ENCODE results near the gene CDK16. TPM values are rescaled to one million over a fixed set of nuclear protein-coding genes. Genes with fewer than 3 reads are reported as not detected.

Gene CDK16
- total RNA-seq, 1 experiment from 2014 or later: 129 TPM

GRCh38 chrX:47228550-47229270 is 10.2 kb downstream of the CDK16 start:
- TF ChIP-seq CTCF (IDR thresholded peaks at IDR 0.05; ENCODE audit: insufficient read depth in 1 of 2, low read depth in 1 of 2, low read length in 1 of 2, severe bottlenecking in 1 of 2, unreplicated experiment in 1 of 2): no peak
- H3K4me1 ChIP-seq: no peaks in the 10 kb centered on the region
- Mint-ChIP-seq H3K9me3 (ENCODE audit: unreplicated experiment) (no peaks in the 10 kb centered on the region), H3K4me3 (ENCODE audit: unreplicated experiment) (no peak overlapping the region), H3K27me3 (ENCODE audit: insufficient read depth, unreplicated experiment) (no peaks in the 10 kb centered on the region), H3K27ac (ENCODE audit: unreplicated experiment) (no peak overlapping the region), H3K36me3 (ENCODE audit: insufficient read depth, unreplicated experiment) (peaks cover 69% of the 10 kb centered on the region), H3K4me1 (ENCODE audit: low read depth, unreplicated experiment) (peaks cover 7% of the 10 kb centered on the region)
- no peak for DNase-seq
- no peak overlapping the region for H3K4me3 ChIP-seq (ENCODE audit: low read depth, low read length)
- ChIA-PET POLR2A (interaction anchor here (1.0 kb wide), 1 partner anchor 11 kb away, joined by 3 read pairs; no protein-coding TSS in a partner anchor), CTCF (interaction anchor here (0.7 kb wide), 1 partner anchor 34 kb away, joined by 3 read pairs; no protein-coding TSS in a partner anchor)
- H3K9me3 ChIP-seq: no peaks in the 10 kb centered on the region
- H3K36me3 ChIP-seq (ENCODE audit: control insufficient read depth, insufficient read depth, low read length): no peaks in the 10 kb centered on the region; the same call in 1 of the 2 replicates
- BruUV-seq (replicated peaks): no TSS peak
- H3K27me3 ChIP-seq (replicated peaks; ENCODE audit: control insufficient read depth, insufficient read depth, low read length): no peaks in the 10 kb centered on the region
- intact Hi-C loops (cut with micrococcal nuclease; ENCODE audit: unreplicated experiment): no loop called here

DNA sequence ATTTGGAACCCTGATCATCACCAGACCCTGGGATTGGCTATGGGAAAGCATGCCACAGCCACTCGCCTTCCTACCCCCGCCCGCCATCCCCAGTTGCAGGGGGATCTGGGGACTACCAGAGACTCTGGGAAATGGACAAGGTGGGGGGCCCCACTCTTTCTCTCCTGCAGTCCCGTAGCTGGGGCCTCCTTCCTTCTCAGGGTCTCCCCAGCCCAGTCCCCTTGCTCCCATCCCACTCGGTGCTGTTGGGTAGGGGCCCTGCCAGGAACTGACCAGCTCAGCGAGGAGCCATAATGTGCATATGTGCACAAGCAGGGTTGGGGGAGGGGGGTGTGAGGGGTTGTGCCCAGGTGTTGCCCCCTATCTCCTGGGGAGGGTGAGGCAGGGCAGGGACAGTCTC is 10.9 kb downstream of the CDK16 start:
- Mint-ChIP-seq H3K4me1 (ENCODE audit: low read depth, unreplicated experiment) (peaks cover 7% of the 10 kb centered on the region), H3K27ac (ENCODE audit: unreplicated experiment) (no peak overlapping the region), H3K36me3 (ENCODE audit: insufficient read depth, unreplicated experiment) (peaks cover 69% of the 10 kb centered on the region), H3K9me3 (ENCODE audit: unreplicated experiment) (no peaks in the 10 kb centered on the region), H3K4me3 (ENCODE audit: unreplicated experiment) (no peak overlapping the region), H3K27me3 (ENCODE audit: insufficient read depth, unreplicated experiment) (no peaks in the 10 kb centered on the region)
- no TSS peak for BruUV-seq (replicated peaks)
- ChIA-PET POLR2A (interaction anchor here (1.0 kb wide), 1 partner anchor 12 kb away, joined by 3 read pairs; no protein-coding TSS in a partner anchor), CTCF (interaction anchor here (0.7 kb wide), 1 partner anchor 33 kb away, joined by 3 read pairs; no protein-coding TSS in a partner anchor)
- H3K9me3 ChIP-seq: no peaks in the 10 kb centered on the region
- DNase-seq: no peak
- intact Hi-C loops (cut with micrococcal nuclease; ENCODE audit: unreplicated experiment): no loop called here
- no peaks in the 10 kb centered on the region for H3K27me3 ChIP-seq (replicated peaks; ENCODE audit: control insufficient read depth, insufficient read depth, low read length)
- no peaks in the 10 kb centered on the region for H3K4me1 ChIP-seq
- no peaks in the 10 kb centered on the region; the same call in 1 of the 2 replicates for H3K36me3 ChIP-seq (ENCODE audit: control insufficient read depth, insufficient read depth, low read length)
- TF ChIP-seq CTCF (IDR thresholded peaks at IDR 0.05; ENCODE audit: insufficient read depth in 1 of 2, low read depth in 1 of 2, low read length in 1 of 2, severe bottlenecking in 1 of 2, unreplicated experiment in 1 of 2): no peak
- H3K4me3 ChIP-seq (ENCODE audit: low read depth, low read length): no peak overlapping the region

- ChIA-PET POLR2A (no interaction called here), CTCF (no interaction called here)
- peaks cover 62% of the 10 kb centered on the region for H3K36me3 Mint-ChIP-seq (ENCODE audit: insufficient read depth, unreplicated experiment)
- no peak overlapping the region for H3K4me3 Mint-ChIP-seq (ENCODE audit: unreplicated experiment)
- intact Hi-C loops (cut with micrococcal nuclease; ENCODE audit: unreplicated experiment): no loop called here
- peaks cover 9% of the 10 kb centered on the region for H3K4me1 Mint-ChIP-seq (ENCODE audit: low read depth, unreplicated experiment)
- no peaks in the 10 kb centered on the region for H3K27me3 Mint-ChIP-seq (ENCODE audit: insufficient read depth, unreplicated experiment)
- H3K9me3 Mint-ChIP-seq (ENCODE audit: unreplicated experiment): no peaks in the 10 kb centered on the region
- H3K27me3 ChIP-seq (replicated peaks; ENCODE audit: control insufficient read depth, insufficient read depth, low read length): no peaks in the 10 kb centered on the region
- no peak overlapping the region for H3K27ac Mint-ChIP-seq (ENCODE audit: unreplicated experiment)
- no peak overlapping the region for H3K4me3 ChIP-seq (ENCODE audit: low read depth, low read length)
- H3K9me3 ChIP-seq: no peaks in the 10 kb centered on the region
- no peak for DNase-seq
- no peaks in the 10 kb centered on the region for H3K4me1 ChIP-seq
- no peak for TF ChIP-seq CTCF (IDR thresholded peaks at IDR 0.05; ENCODE audit: insufficient read depth in 1 of 2, low read depth in 1 of 2, low read length in 1 of 2, severe bottlenecking in 1 of 2, unreplicated experiment in 1 of 2)
- BruUV-seq (replicated peaks): no TSS peak
- no peaks in the 10 kb centered on the region; the same call in 1 of the 2 replicates for H3K36me3 ChIP-seq (ENCODE audit: control insufficient read depth, insufficient read depth, low read length)
Measured at GRCh38 chrX:47230136-47230868, 11.8 kb downstream of the CDK16 start.
